HEK293 (cell line): ENCODE measurements around the gene SLC38A9.

ENCODE experiments used
- CTCF ChIP-seq: fragments of 450-650 bp; formaldehyde crosslinking; IDR thresholded peaks from 2 replicates; pipeline ENCODE4 v1.5.1; 2016; ENCODE audit warnings: missing biosample characterization, missing genetic modification characterization
- GFI1B ChIP-seq: fragments of 450-650 bp; formaldehyde crosslinking; IDR thresholded peaks from 2 replicates; pipeline ENCODE4 v1.5.1; 2016; ENCODE audit warnings: missing biosample characterization, missing genetic modification characterization
- TCF7L2 ChIP-seq: IDR thresholded peaks from 2 replicates; pipeline ENCODE4 v1.6.1; 2011; ENCODE audit warnings: low read depth, mild to moderate bottlenecking, inconsistent platforms, low read length, moderate library complexity, borderline replicate concordance
- ZBTB7A ChIP-seq: fragments of 450-650 bp; formaldehyde crosslinking; IDR thresholded peaks from 2 replicates; pipeline ENCODE4 v1.5.1; 2016; ENCODE audit warnings: low read depth, missing biosample characterization, missing genetic modification characterization
- ZNF19 ChIP-seq: fragments of 450-650 bp; formaldehyde crosslinking; IDR thresholded peaks from 2 replicates; pipeline ENCODE4; 2016; ENCODE audit warnings: missing biosample characterization, missing genetic modification characterization, low read depth
- ZNF274 ChIP-seq, 2 experiments: fragments of 200-500 bp in 1 of 2; fragments of 450-650 bp in 1 of 2; sonication (Bioruptor generic) in 1 of 2; formaldehyde crosslinking in 1 of 2; IDR thresholded peaks; 2 replicates each; pipeline versions ENCODE4 v1.5.1 to v1.6.1; 2014 to 2016; ENCODE audit warnings: borderline replicate concordance in 1 of 2, inconsistent platforms in 1 of 2, low read length in 1 of 2, missing biosample characterization in 1 of 2, missing genetic modification characterization in 1 of 2
- ZNF292 ChIP-seq: fragments of 450-650 bp; formaldehyde crosslinking; IDR thresholded peaks from 2 replicates; pipeline ENCODE4 v1.5.1; 2016; ENCODE audit warnings: low read depth, missing biosample characterization, missing genetic modification characterization, borderline replicate concordance
- ZNF610 ChIP-seq: fragments of 450-650 bp; formaldehyde crosslinking; IDR thresholded peaks from 2 replicates; pipeline ENCODE4 v1.5.1; 2016; ENCODE audit warnings: missing biosample characterization, missing genetic modification characterization, borderline replicate concordance
- ZNF639 ChIP-seq: fragments of 450-650 bp; formaldehyde crosslinking; IDR thresholded peaks from 2 replicates; pipeline ENCODE4 v1.5.1; 2016; ENCODE audit warnings: missing biosample characterization, missing genetic modification characterization
- ZNF777 ChIP-seq: fragments of 450-650 bp; formaldehyde crosslinking; IDR thresholded peaks from 2 replicates; pipeline ENCODE4 v1.5.1; 2017; ENCODE audit warnings: missing biosample characterization, missing genetic modification characterization, borderline replicate concordance

GRCh38 chr5:55672477-55672911 lies 39.6 kb downstream of the SLC38A9 start:
- TF ChIP-seq ZNF274 (IDR thresholded peaks at IDR 0.05; ENCODE audit: low read length) (no peak), ZNF274 (tag by site-specific recombination; IDR thresholded peaks at IDR 0.05; ENCODE audit: borderline replicate concordance) (no peak), ZNF610 (no peak), CTCF (tag by site-specific recombination) (no peak), ZNF777 (tag by site-specific recombination) (no peak), GFI1B (no peak), ZNF639 (no peak), ZNF19 (tag by site-specific recombination) (no peak), ZNF292 (tag by site-specific recombination) (no peak), TCF7L2 (no peak), ZBTB7A (no peak)
